NT2/D1 (cell line): ENCODE measurements around the gene BAG3.

Experiments
- DNase-seq: peaks from one replicate; pipeline ENCODE4 v3.0.0-alpha.2; 2011; ENCODE audit warnings: low read depth, low spot score
- H3K27me3 ChIP-seq: 2 replicates; pipeline ENCODE4 v1.6.0; 2011; ENCODE audit warnings: mild to moderate bottlenecking; ENCODE audit not compliant: insufficient read length, insufficient read depth
- H3K36me3 ChIP-seq: 2 replicates; pipeline ENCODE4 v1.6.1; 2011; ENCODE audit warnings: mild to moderate bottlenecking, low read length, mixed read lengths; ENCODE audit not compliant: insufficient read depth, insufficient read length
- H3K4me1 ChIP-seq: 2 replicates; pipeline ENCODE4 v1.5.1; 2011; ENCODE audit not compliant: insufficient read depth, insufficient read length
- H3K4me3 ChIP-seq: 2 replicates; pipeline ENCODE4 v1.5.1; 2011; ENCODE audit warnings: low read depth; ENCODE audit not compliant: insufficient read length
- H3K9ac ChIP-seq: 2 replicates; pipeline ENCODE4 v1.6.0; 2011; ENCODE audit warnings: low read depth; ENCODE audit not compliant: insufficient read length
- H3K9me3 ChIP-seq: 2 replicates; pipeline ENCODE4 v1.5.1; 2011; ENCODE audit warnings: mild to moderate bottlenecking, low read length; ENCODE audit not compliant: insufficient read depth
- SUZ12 ChIP-seq: IDR thresholded peaks from 2 replicates; pipeline ENCODE4 v1.6.1; 2011; ENCODE audit not compliant: insufficient read length, insufficient read depth; ENCODE audit errors: extremely low read depth
- YY1 ChIP-seq: IDR thresholded peaks from 2 replicates; pipeline ENCODE4 v1.6.1; 2011; ENCODE audit not compliant: insufficient read length, insufficient read depth
- ZNF274 ChIP-seq: IDR thresholded peaks from 2 replicates; pipeline ENCODE4 v1.6.1; 2011; ENCODE audit warnings: mild to moderate bottlenecking, low read depth, low read length

The BAG3 gene

GRCh38 chr10:119725828-119726675 lies 74.9 kb downstream of the BAG3 start, which contains the start of gene INPP5F:
TSS of gene INPP5F (plus strand) at chr10:119726050. CDS start at chr10:119726263, 213 bp downstream.
- TF ChIP-seq SUZ12 (no peak), ZNF274 (no peak), YY1 (no peak)
- peaks cover 3% of the 10 kb centered on the region for H3K36me3 ChIP-seq
- no peaks in the 10 kb centered on the region for H3K9me3 ChIP-seq
- no peaks in the 10 kb centered on the region for H3K27me3 ChIP-seq
- peak within 1 kb of the TSS; percentile 76 for H3K4me3 ChIP-seq
- H3K9ac ChIP-seq: peak within 1 kb of the TSS; percentile 90
- H3K4me1 ChIP-seq: peaks cover 3% of the 10 kb centered on the region
- peak; percentile 88 for DNase-seq

DNA sequence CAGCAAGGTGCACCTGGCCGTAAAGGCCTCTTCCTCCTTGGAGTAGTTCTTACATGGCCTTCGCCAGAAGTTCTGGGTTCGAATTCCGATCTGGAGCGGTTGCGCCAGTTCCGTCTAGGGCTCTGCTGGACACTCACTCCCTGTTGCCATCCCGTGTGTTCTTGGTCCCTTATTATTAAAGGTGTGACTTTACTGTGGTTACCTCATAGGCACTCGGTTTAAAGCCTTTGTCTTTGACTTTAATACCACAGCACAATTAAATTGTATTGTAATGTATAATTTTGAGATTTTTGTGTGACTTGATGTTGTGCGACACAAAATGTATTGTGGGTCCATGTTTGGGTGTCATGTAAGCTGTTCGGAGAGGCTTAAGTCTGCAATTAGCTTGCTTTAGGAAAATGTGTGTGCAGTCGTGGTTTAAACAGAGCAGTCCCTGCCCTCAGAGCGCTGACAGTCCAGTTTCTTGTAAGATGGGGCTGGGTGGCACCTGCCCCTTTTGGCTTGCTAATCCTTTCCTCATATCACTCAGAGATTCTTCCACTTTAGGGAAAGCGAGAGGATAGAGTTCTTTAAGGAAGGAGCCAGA lies 75.6 kb downstream of the BAG3 start:
- no peaks in the 10 kb centered on the region for H3K9me3 ChIP-seq

More for the DNA sequence above, 75.6 kb downstream of the BAG3 start:
- Histone ChIP-seq H3K27me3 (no peaks in the 10 kb centered on the region), H3K36me3 (peaks cover 3% of the 10 kb centered on the region), H3K4me3 (peak overlapping the region; percentile 69), H3K4me1 (peaks cover 3% of the 10 kb centered on the region), H3K9ac (peak overlapping the region; percentile 70)
- TF ChIP-seq SUZ12: no peak
- TF ChIP-seq YY1: no peak
- no peak for TF ChIP-seq ZNF274
- DNase-seq: no peak
